Neutrophil (primary cell): ENCODE measurements around the gene CD247.

Experiments
- H3K27ac ChIP-seq: fragments of 200-600 bp; sonication (generic); 2 replicates; pipeline ENCODE4 v1.5.1; 2016; ENCODE audit warnings: mild to moderate bottlenecking, moderate library complexity
- H3K27me3 ChIP-seq: fragments of 200-600 bp; sonication (generic); 2 replicates; pipeline ENCODE4 v1.6.0; 2016; ENCODE audit warnings: mild to moderate bottlenecking
- H3K36me3 ChIP-seq: fragments of 200-600 bp; sonication (generic); 2 replicates; pipeline ENCODE4 v1.5.1; 2017
- H3K4me1 ChIP-seq, 2 experiments: fragments of 200-600 bp in 1 of 2; sonication (generic) in 1 of 2; 1 replicate in 1 of 2; 2 replicates in 1 of 2; pipeline versions ENCODE4 v1.5.1 to v1.6.1; 2013 to 2016; ENCODE audit warnings: low read depth in 1 of 2, low read length in 1 of 2, mild to moderate bottlenecking in 1 of 2, moderate library complexity in 1 of 2; ENCODE audit not compliant: control insufficient read depth in 1 of 2, insufficient read depth in 1 of 2
- H3K4me3 ChIP-seq, 2 experiments: fragments of 200-600 bp in 1 of 2; sonication (generic) in 1 of 2; 1 replicate in 1 of 2; 2 replicates in 1 of 2; pipeline ENCODE4 v1.5.1; 2013 to 2016; ENCODE audit warnings: low read depth in 1 of 2, low read length in 1 of 2, mild to moderate bottlenecking in 1 of 2, moderate library complexity in 1 of 2
- H3K9me3 ChIP-seq: fragments of 200-600 bp; sonication (generic); 2 replicates; pipeline ENCODE4 v1.5.1; 2016
- CTCF ChIP-seq: fragments of 200-600 bp; sonication (generic); IDR thresholded peaks from 2 replicates; pipeline ENCODE4 v1.5.1; 2016; ENCODE audit warnings: antibody characterized with exemption

CD247 gene

DNA sequence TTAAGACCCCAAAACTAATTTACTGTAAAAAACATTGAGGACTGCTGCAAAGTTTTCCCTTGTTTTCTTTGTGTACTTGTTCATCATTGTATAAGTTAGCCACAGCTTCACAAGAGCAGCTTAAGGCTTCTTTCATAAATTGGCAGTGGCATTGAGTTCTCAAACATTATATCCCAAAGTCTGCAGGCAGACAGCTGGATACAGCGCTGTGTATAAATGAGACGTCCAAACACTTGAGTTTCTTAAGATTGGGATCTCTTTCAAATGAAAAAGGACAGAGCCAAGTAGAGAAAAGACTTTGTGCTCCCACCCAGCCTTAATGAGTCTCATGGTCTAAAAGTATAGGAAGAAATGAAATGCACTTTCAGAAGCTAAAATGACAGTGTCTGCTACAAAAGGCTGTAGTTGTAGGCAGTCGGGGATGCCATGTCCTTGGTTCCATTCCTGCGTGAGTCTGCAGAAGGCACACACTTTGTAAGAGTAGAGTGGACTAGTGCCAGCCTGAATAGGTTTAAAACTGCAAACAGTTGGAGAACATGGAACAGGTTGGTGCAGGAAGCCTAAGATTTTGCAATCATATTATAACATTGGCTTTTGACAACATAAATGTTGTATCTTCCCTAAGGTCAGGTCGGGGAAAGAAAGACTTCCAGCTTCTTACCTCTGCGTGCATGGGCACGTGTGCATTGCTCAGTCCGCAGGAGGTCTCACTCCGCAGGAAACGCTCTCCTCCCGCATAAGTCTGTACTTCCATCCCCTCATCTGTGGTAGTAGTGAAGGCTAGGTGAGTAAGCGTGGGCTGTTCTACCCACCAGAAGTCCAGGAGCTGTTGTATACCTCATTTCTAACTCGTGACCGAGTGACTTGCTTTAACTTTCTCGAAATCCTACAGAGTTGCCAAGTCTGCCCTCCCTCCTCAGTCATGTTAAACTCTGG lies 94.4 kb downstream of the CD247 start:
- H3K27ac ChIP-seq, result no peak overlapping the region
- TF ChIP-seq CTCF, result no peak
- peaks cover 7% of the 10 kb centered on the region for H3K36me3 ChIP-seq
- H3K4me1 ChIP-seq, result no peaks in the 10 kb centered on the region
- H3K4me3 ChIP-seq, result no peak overlapping the region
- H3K9me3 ChIP-seq, result no peaks in the 10 kb centered on the region
- H3K27me3 ChIP-seq, result no peaks in the 10 kb centered on the region

DNA sequence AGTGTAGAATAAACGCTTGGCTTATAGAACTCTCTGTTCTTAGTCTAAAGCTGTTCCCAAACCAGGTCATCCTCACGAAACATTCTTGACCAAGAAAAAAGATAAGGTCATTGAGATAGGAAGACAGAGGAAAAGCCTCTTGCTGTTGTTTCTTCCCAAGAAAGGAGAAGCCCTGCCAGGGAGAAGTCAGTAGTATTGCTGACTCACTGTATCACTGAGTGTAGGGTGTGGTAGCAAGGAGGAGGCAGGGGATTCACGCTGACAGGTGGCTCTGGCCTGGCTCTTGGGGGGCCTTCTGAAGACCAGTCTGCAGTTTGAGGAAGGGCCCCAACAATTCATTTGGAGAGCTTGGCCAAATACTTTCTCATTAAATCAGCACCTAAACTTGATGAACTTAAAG lies 97.8 kb downstream of the CD247 start:
- TF ChIP-seq CTCF, result no peak

DNA sequence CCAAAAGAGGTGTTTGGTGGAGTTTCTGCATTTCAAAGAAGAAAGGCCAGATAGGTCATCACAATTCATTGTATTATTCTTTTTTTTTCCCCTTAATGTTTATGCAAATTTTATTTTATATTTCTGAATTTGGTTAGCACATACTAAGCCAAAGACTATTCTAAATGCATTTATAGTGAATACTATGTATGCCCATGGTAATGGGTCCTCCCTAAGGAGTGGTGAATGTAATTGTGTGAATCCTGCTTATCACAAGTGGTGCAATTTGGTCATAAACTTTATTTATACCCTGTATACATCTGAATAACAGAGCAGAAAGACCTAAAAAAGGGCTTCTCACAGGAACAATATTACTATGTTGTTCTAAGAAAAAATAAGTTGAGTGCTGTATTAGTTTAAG lies 99.1 kb downstream of the CD247 start:
- Histone ChIP-seq H3K4me1 (no peaks in the 10 kb centered on the region), H3K36me3 (peaks cover 30% of the 10 kb centered on the region), H3K27me3 (no peaks in the 10 kb centered on the region), H3K27ac (no peak overlapping the region), H3K4me3 (no peak overlapping the region), H3K9me3 (no peaks in the 10 kb centered on the region)
- no peak for TF ChIP-seq CTCF

More for the DNA sequence above, 97.8 kb downstream of the CD247 start:
- Histone ChIP-seq H3K27me3 (no peaks in the 10 kb centered on the region), H3K9me3 (no peaks in the 10 kb centered on the region), H3K27ac (no peak overlapping the region), H3K4me3 (no peak overlapping the region), H3K36me3 (peaks cover 17% of the 10 kb centered on the region), H3K4me1 (no peaks in the 10 kb centered on the region)

DNA sequence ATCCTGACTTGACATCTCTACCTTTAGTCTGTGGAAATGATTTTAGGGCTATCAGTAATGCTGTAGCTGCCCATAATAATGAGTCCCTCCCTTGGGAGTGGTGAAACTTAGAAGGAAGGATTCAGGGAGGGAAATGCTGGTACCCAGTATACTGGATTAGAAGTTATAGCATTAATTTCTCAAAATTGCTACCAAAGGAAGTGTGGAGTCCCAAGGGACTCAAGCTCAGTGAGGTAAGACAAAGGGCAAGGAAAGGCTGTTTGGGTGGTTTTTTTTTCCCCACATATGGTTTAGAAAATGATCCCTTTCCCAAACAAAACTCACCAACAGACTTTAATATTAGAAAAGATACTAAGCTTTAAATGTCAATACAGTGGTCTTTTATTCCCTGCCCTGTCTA lies 99.9 kb downstream of the CD247 start:
- Histone ChIP-seq H3K4me3 (no peak overlapping the region), H3K9me3 (no peaks in the 10 kb centered on the region), H3K27ac (no peak overlapping the region), H3K36me3 (peaks cover 36% of the 10 kb centered on the region), H3K27me3 (no peaks in the 10 kb centered on the region), H3K4me1 (no peaks in the 10 kb centered on the region)
- TF ChIP-seq CTCF, result no peak

- Histone ChIP-seq H3K27me3 (no peaks in the 10 kb centered on the region), H3K4me1 (no peaks in the 10 kb centered on the region), H3K4me3 (no peak overlapping the region), H3K36me3 (peaks cover 47% of the 10 kb centered on the region), H3K27ac (no peak overlapping the region), H3K9me3 (no peaks in the 10 kb centered on the region)
- no peak for TF ChIP-seq CTCF
These were observed 101.8 kb downstream of the CD247 start for GRCh38 chr1:167416506-167416905.
